Large intestine (tissue), 3 donors: ENCODE data around the gene BAHD1. TPM values are rescaled to one million over a fixed set of nuclear protein-coding genes. Genes with fewer than 3 reads are reported as not detected.

Experiments used
- DNase-seq, 2 donors: peaks; one replicate each; pipeline versions ENCODE4 v3.0.0 to v3.0.0-alpha.2; 2013
- H3K27ac ChIP-seq: one replicate; pipeline ENCODE4 v1.5.1; 2013; ENCODE audit warnings: low read length
- H3K27me3 ChIP-seq: 2 replicates; pipeline ENCODE4 v1.6.1; 2013; ENCODE audit warnings: low read length; ENCODE audit not compliant: control insufficient read depth, insufficient read depth
- H3K36me3 ChIP-seq: 2 replicates; pipeline ENCODE4 v1.6.1; 2013; ENCODE audit warnings: low read length; ENCODE audit not compliant: control insufficient read depth, insufficient read depth
- H3K4me1 ChIP-seq: one replicate; pipeline ENCODE4 v1.6.1; 2013; ENCODE audit warnings: low read length; ENCODE audit not compliant: control insufficient read depth, insufficient read depth
- H3K4me3 ChIP-seq: one replicate; pipeline ENCODE4 v1.5.1; 2013; ENCODE audit warnings: low read length
- H3K9me3 ChIP-seq: one replicate; pipeline ENCODE4 v1.6.1; 2013; ENCODE audit warnings: mild to moderate bottlenecking, low read depth, low read length, moderate library complexity; ENCODE audit not compliant: control insufficient read depth
- WGBS: methylation state at CpG from one replicate; pipeline ENCODE4 v1.1.5; 2013; ENCODE audit warnings: low lambda C conversion rate; ENCODE audit not compliant: insufficient coverage; 5-methylcytosine and 5-hydroxymethylcytosine counted together
- polyA plus RNA-seq: library from polyadenylated mRNA; unstranded; fragments of 120-200 nt; gene quantifications from one replicate; pipeline ENCODE4 v1.2.1, GENCODE V29; 2013

BAHD1 gene
- polyA plus RNA-seq, 1 donor, result 28.1 TPM

DNA sequence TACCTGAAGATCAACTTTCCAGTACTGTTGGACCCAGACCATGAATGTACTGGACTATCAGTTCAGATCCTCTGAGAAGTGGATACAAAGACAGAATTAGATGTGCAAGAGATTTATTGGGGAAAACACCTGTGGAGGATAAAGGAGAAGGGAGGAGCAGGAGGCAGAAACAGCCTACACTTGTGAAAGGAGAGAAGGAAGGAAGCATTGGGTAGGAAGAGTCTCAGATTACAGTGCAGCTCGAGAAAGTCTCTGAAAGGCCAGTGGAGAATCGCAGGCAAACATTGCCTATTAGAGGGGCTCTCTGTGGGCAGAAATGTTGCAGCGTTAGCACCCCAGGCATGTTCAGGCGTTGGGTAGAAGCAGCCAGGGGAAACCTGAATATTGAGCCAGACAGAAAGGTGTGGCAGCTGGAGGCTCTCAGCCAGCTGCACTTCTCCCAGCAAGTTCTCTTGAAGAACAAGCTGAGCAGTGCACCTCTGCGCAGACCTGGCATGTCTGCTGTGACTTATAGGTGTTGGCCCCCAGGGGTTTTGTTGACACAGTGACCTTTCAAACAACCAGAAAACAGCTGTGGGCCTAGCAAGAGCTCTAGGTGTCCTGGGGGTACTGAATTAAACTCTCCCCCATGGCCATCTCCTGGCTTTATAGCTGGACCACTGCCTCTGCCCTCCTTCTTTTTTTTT lies 37.0 kb downstream of the BAHD1 start:
- no peak overlapping the region for H3K4me3 ChIP-seq
- WGBS, result no CpG with 5 or more reads among the region's 5 CpGs
- H3K36me3 ChIP-seq, result no peaks in the 10 kb centered on the region
- no peak overlapping the region for H3K27ac ChIP-seq
- no peak for DNase-seq
- no peaks in the 10 kb centered on the region for H3K27me3 ChIP-seq
- no peaks in the 10 kb centered on the region for H3K9me3 ChIP-seq
- H3K4me1 ChIP-seq, result no peaks in the 10 kb centered on the region

DNA sequence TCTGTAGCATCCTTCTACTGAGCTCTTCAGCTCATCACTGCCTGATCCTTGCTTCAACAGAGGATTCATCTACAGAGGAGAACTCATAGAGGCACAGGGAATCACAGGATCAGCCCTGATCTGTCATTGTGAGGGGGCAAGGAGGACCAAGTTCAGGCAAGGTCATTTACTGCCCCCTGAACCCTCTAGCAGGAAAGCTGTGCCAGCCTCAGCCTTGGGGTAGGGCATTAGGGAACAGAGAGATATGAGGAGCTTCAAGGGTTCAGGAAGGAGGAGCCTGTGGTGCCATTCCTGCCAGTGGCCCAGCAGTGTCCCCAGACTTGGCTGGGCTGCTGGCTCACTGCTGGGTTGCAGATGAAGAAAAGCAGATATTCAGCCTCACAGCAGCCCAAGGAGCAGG lies 38.3 kb downstream of the BAHD1 start:
- H3K9me3 ChIP-seq, result no peaks in the 10 kb centered on the region
- H3K27ac ChIP-seq, result no peak overlapping the region
- no peaks in the 10 kb centered on the region for H3K36me3 ChIP-seq
- H3K4me1 ChIP-seq, result no peaks in the 10 kb centered on the region
- no peak overlapping the region for H3K4me3 ChIP-seq
- no peak for DNase-seq
- no peaks in the 10 kb centered on the region for H3K27me3 ChIP-seq

DNA sequence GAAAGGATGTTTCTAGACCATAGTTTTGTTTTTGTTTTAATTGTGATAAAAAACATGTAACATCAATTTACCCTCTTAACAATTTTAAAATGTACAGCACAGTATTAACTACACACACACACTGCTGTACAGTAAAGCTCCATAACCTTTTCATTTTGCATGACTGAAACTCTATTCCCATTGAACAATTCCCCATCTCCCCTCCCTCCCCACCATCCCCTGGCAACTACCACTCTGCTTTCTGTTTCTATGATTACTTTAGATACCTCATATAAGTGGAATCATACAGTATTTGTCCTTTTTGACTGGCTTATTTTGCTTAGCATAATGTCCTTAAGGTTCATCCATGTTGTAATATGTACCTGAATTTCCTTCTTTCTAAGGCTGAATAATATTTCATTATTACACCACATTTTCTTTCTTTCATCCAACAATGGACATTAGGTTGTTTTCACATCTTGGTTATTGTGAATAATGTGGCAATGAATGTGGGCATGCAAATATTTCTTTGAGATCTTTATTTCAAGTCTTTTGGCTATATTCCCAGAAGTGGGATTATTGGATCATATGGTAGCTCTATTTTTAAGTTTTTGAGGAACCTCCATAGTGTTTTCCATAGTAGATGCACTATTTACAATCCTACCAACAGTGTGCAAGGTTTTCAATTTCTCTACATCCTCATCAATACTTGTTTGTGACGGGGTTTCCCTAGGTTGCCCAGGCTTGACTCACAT lies 40.8 kb downstream of the BAHD1 start:
- no peak overlapping the region for H3K27ac ChIP-seq
- DNase-seq, result no peak
- H3K4me3 ChIP-seq, result no peak overlapping the region
- H3K27me3 ChIP-seq, result no peaks in the 10 kb centered on the region
- H3K36me3 ChIP-seq, result no peaks in the 10 kb centered on the region
- H3K4me1 ChIP-seq, result no peaks in the 10 kb centered on the region
- WGBS, result 80% methylated on average over 1 of the region's 1 CpG
- no peaks in the 10 kb centered on the region for H3K9me3 ChIP-seq

DNA sequence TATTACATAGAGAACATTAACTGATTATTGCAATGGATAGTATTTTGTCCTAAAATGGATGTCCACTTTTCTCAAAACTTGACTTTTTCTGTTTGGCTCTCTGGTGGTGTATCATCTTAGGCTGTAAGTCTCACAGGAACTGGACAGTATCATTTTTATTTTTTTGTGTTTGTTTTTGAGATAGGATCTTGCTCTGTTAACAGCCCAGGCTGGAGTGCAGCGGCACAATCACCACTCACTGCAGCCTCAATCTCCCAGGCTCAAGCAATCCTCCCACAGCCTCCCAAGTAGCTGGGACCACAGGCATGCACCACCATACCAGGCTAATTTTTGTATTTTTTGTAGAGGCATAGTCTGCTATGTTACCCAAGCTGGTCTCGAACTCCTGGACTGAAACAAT lies 43.2 kb downstream of the BAHD1 start:
- Histone ChIP-seq H3K4me1 (no peaks in the 10 kb centered on the region), H3K9me3 (no peaks in the 10 kb centered on the region), H3K4me3 (no peak overlapping the region), H3K27me3 (no peaks in the 10 kb centered on the region), H3K36me3 (no peaks in the 10 kb centered on the region), H3K27ac (no peak overlapping the region)
- no CpG with 5 or more reads among the region's 2 CpGs for WGBS
- DNase-seq, result no peak

DNA sequence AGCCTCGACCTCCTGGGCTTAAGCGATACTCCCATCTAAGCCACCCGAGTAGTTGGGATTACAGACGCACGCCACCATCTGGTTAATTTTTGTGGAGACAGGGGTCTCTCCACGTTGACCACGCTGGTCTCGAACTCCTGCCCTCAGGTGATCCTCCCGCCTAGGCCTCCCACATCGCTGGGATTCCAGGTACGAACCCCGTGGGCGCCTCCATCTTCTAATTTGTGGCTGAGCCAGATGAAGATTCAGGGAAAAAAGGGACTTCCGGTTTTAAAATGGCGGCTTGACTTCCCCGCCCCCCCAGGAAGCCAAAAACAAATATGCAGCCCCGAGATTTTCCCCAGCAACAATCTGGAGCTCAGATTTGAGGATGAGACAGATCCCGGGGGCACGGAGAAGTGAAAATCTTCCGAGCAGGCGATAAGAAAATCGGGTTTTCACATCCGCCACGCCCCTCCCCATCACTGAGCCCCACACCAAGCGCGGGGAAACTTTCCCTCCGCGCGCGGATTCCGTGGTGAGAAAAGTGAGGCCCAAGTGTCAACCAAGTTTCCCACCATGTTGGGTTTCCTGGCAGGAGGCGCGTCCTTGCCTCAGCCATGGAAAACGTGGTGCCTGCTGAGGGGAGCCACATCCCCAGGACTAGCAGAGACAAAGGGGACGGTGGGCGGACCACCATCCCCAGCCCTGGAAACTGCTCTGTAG lies 45.5 kb downstream of the BAHD1 start:
- Histone ChIP-seq H3K4me1 (no peaks in the 10 kb centered on the region), H3K36me3 (no peaks in the 10 kb centered on the region), H3K9me3 (no peaks in the 10 kb centered on the region), H3K27ac (no peak overlapping the region), H3K27me3 (no peaks in the 10 kb centered on the region), H3K4me3 (no peak overlapping the region)
- no peak for DNase-seq
- 66% methylated on average over 5 of the region's 36 CpGs for WGBS

DNA sequence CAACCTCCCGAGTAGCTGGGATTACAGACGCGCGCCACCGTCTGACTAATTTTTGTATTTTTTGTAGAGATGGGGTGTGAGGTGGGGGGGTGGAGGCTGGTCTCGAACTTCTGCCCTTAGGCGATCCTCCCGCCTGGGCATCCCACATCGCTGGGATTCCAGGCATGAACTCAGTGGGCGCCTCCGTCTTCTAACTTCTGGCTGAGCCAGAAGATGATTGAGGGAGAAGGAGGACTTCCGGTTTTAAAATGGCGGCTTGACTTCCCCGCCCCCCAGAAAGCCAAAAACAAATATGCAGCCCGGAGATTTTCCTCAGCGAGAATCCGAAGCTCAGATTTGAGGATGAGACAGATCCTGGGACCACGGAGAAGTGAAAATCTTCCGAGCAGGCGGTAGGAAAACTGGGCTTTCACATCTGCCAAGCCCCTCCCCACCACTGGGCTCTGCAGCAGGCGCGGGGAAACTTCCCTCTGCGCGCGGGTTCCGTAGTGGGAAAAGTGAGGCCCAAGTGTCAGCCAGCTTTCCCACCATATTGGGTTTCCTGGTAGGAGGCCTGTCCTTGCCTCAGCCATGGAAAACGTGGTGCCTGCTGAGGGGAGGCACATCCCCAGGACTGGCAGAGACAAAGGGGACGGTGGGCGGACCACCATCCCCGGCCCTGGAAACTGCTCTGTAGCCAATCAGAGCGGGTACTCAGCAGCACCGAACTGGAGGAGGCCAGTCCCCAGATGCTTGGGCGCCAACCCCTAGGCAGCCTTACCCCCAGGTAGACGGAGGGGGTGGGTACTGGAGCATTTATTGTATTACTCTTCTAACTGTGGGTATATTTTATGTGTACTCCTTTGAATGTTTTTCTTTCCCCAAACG lies 47.3 kb downstream of the BAHD1 start:
- H3K4me1 ChIP-seq, result no peaks in the 10 kb centered on the region
- WGBS, result 90% methylated on average over 4 of the region's 35 CpGs
- H3K27ac ChIP-seq, result no peak overlapping the region
- H3K4me3 ChIP-seq, result no peak overlapping the region
- no peak for DNase-seq
- H3K27me3 ChIP-seq, result no peaks in the 10 kb centered on the region
- no peaks in the 10 kb centered on the region for H3K36me3 ChIP-seq
- no peaks in the 10 kb centered on the region for H3K9me3 ChIP-seq

DNA sequence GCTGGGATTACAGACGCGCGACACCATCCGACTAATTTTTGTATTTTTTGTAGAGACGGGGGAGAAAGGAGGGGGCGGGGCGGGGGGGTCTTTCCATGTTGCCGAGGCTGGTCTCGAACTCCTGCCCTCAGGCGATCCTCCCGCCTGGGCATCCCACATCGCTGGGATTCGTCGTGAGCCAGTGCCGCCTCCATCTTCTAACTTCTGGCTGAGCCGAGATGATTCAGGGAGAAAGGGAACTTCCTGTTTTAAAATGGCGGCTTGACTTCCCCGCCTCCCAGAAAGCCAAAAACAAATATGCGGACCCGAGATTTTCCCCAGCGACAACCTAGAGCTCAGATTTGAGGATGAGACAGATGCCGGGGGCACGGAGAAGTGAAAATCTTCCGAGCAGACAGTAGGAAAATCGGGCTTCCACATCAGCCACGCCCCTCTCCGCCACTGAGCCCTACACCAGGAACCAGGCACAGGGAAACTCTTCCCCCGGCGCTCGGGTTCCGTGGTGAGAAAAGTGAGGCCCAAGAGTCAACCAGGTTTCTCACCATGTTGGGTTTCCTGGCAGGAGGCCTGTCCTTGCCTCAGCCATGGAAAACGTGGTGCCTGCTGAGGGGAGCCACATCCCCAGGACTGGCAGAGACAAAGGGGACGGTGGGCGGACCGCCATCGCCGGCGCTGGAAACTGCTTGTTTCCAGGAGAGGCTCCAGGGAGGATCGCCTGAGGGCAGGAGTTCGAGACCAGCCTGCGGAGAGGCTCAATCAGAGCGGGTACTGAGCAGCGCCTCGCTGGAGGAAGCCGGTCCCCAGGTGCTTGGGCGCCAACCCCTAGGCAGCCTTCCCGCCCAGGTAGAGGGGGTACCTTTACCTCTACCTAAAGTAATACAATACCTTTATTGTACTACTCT lies 48.8 kb downstream of the BAHD1 start:
- 100% methylated on average over 1 of the region's 47 CpGs for WGBS
- DNase-seq, result no peak
- Histone ChIP-seq H3K4me1 (no peaks in the 10 kb centered on the region), H3K4me3 (no peak overlapping the region), H3K9me3 (no peaks in the 10 kb centered on the region), H3K27ac (no peak overlapping the region), H3K36me3 (no peaks in the 10 kb centered on the region), H3K27me3 (peaks cover 2% of the 10 kb centered on the region)

DNA sequence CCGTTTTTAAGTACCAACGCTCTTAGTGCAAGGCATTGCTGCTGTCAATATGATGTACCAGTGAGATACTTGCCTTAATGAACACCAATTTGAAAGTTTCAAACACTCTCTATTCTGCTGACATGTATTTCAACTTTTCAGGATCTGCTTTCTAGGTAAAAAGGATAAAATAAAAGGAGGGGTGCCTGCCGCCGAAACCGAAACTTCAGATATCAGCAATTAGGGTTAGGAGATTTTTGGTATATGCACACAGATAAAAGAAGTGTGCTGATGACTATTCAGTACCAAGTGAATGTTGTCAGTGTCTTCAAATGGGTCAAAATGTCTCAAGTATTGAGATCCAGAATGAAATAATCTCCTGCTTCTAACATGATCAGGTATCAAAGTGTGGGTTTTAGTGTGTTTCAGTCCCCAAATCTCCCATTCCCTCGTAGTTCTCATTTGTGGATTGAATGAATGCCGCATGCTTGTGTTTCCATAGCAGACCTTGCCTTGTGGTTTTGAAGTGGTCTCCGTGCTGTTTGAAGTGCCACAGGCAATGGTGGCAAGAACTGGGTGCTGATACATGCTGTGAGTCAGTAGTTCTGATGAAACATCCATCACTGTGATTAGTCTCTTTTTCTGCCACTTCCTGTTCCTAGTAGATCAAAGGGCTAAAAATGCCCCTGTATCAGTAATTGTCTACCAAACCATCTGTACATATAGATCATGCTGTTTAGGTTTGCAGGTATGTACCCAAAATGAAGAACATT lies 52.5 kb downstream of the BAHD1 start:
- Histone ChIP-seq H3K36me3 (no peaks in the 10 kb centered on the region), H3K4me1 (no peaks in the 10 kb centered on the region), H3K9me3 (no peaks in the 10 kb centered on the region), H3K27me3 (peaks cover 2% of the 10 kb centered on the region), H3K27ac (no peak overlapping the region), H3K4me3 (no peak overlapping the region)
- no peak for DNase-seq
- WGBS, result 96% methylated on average over 4 of the region's 8 CpGs

DNA sequence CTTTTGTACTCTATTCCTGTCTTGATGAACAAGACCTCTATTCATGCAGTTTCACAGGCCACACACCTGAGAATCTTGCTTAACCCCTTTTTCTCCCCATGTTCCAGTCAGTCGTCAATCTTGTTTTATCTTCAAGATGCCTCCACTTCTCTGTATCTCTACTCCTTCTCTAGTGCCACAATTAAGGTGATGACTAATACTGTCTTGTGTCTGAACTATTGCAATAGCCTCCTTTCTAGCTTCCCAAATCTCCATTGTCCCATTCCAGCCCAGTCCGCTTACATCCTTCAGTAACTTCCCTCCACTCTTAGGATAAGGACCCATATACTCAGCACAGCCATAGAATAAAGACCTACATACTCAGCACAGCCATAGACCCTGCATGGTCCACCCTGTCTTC lies 54.8 kb downstream of the BAHD1 start:
- no peaks in the 10 kb centered on the region for H3K9me3 ChIP-seq
- DNase-seq, result no peak
- no peaks in the 10 kb centered on the region for H3K36me3 ChIP-seq
- peaks cover 6% of the 10 kb centered on the region for H3K27me3 ChIP-seq
- no peak overlapping the region for H3K27ac ChIP-seq
- H3K4me3 ChIP-seq, result no peak overlapping the region
- no peaks in the 10 kb centered on the region for H3K4me1 ChIP-seq
- 100% methylated on average over 1 of the region's 2 CpGs for WGBS
